K562 (cell line): ENCODE results near the gene ERF. TPM values are rescaled to one million over a fixed set of nuclear protein-coding genes. Genes with fewer than 3 reads are reported as not detected.

ENCODE experiments used
- ARNT ChIP-seq, 2 experiments: fragments of 450-650 bp; IDR thresholded peaks; 2 replicates each; pipeline ENCODE4 v1.6.1; 2016; ENCODE audit warnings: mild to moderate bottlenecking in 1 of 2
- CBFA2T2 ChIP-seq: fragments of 450-650 bp; conservative IDR thresholded peaks from 2 replicates; pipeline ENCODE4 v1.6.1; 2017; ENCODE audit warnings: mild to moderate bottlenecking
- CHCHD3 ChIP-seq: fragments of 250-450 bp; sonication (Bioruptor Pico); IDR thresholded peaks from 2 replicates; pipeline ENCODE4 v2.1.2; 2022; ENCODE audit warnings: mild to moderate bottlenecking
- CREB1 ChIP-seq, 2 experiments: sonication (generic) in 1 of 2; formaldehyde crosslinking in 1 of 2; IDR thresholded peaks; 2 replicates each; pipeline versions ENCODE4 v1.6.1 to v1.8.0; 2012 to 2022; ENCODE audit warnings: inconsistent platforms in 1 of 2, mild to moderate bottlenecking in 1 of 2, missing genetic modification reagents in 1 of 2, moderate library complexity in 1 of 2
- HDAC6 ChIP-seq: IDR thresholded peaks from 2 replicates; pipeline ENCODE4 v1.6.1; 2012; ENCODE audit warnings: low read depth, mild to moderate bottlenecking, control low read depth, inconsistent platforms, low read length, moderate library complexity
- MAFF ChIP-seq: IDR thresholded peaks from 2 replicates; pipeline ENCODE4 v1.6.1; 2012; ENCODE audit warnings: low read length, improper control_type of control experiment
- MIER1 ChIP-seq: fragments of 450-650 bp; IDR thresholded peaks from 2 replicates; pipeline ENCODE4 v1.6.1; 2016; ENCODE audit warnings: antibody characterized with exemption, mild to moderate bottlenecking, low read depth
- PHB2 ChIP-seq: fragments of 450-650 bp; IDR thresholded peaks from 2 replicates; pipeline ENCODE4 v1.6.1; 2017; ENCODE audit warnings: low read depth
- PHF20 ChIP-seq: fragments of 450-650 bp; IDR thresholded peaks from 2 replicates; pipeline ENCODE4 v1.6.1; 2018; ENCODE audit not compliant: partially characterized antibody
- RBM15 ChIP-seq: fragments of 200-400 bp; formaldehyde crosslinking; IDR thresholded peaks from 2 replicates; pipeline ENCODE4 v1.6.1; 2018; ENCODE audit warnings: mild to moderate bottlenecking, low read length, moderate library complexity; ENCODE audit not compliant: insufficient read depth
- RBM34 ChIP-seq: fragments of 200-400 bp; formaldehyde crosslinking; IDR thresholded peaks from 2 replicates; pipeline ENCODE4 v1.6.1; 2018; ENCODE audit warnings: low read length, borderline replicate concordance; ENCODE audit not compliant: insufficient read depth
- SIN3A ChIP-seq, 2 experiments: fragments of 150-350 bp in 1 of 2; IDR thresholded peaks; 2 replicates each; pipeline ENCODE4 v1.6.1; 2011 to 2016; ENCODE audit warnings: borderline replicate concordance in 2 of 2, low read depth in 2 of 2, low read length in 2 of 2, mild to moderate bottlenecking in 2 of 2, moderate library complexity in 2 of 2; ENCODE audit not compliant: control insufficient read depth in 1 of 2
- SMC3 ChIP-seq: conservative IDR thresholded peaks from 2 replicates; pipeline ENCODE4 v1.6.1; 2011; ENCODE audit warnings: low read depth, low read length, improper control_type of control experiment; ENCODE audit not compliant: insufficient read depth
- TAL1 ChIP-seq: fragments of 450-650 bp; IDR thresholded peaks from 2 replicates; pipeline ENCODE4 v1.6.1; 2016; ENCODE audit warnings: mild to moderate bottlenecking
- TCF15 ChIP-seq: fragments of 250-450 bp; sonication (Bioruptor Pico); IDR thresholded peaks from 2 replicates; pipeline ENCODE4 v1.8.0; 2022; ENCODE audit warnings: moderate library complexity, mild to moderate bottlenecking, inconsistent platforms
- ZNF217 ChIP-seq: sonication (generic); formaldehyde crosslinking; IDR thresholded peaks from 2 replicates; pipeline ENCODE4 v1.8.0; 2022; ENCODE audit warnings: mild to moderate bottlenecking, missing genetic modification reagents
- ZNF282 ChIP-seq: sonication (generic); formaldehyde crosslinking; IDR thresholded peaks from 2 replicates; pipeline ENCODE4 v1.8.1; 2023; ENCODE audit warnings: missing genetic modification reagents
- ZNF436 ChIP-seq: fragments of 250-450, 450-650 bp; sonication (Bioruptor Pico); formaldehyde crosslinking; IDR thresholded peaks from 2 replicates; pipeline ENCODE4 v1.7.0; 2020; ENCODE audit warnings: mild to moderate bottlenecking
- ZNF696 ChIP-seq: fragments of 250-450 bp; sonication (Bioruptor Pico); conservative IDR thresholded peaks from 2 replicates; pipeline ENCODE4 v1.4.0; 2020; ENCODE audit warnings: mild to moderate bottlenecking, moderate library complexity
- polyA plus RNA-seq, 8 experiments: library from polyadenylated mRNA; depleted of rRNA in 4 of 8; stranded (reverse) in 5 of 8; unstranded in 3 of 8; fragments of >200 nt; fragmentation: Nextera tagmentation in 2 of 8; fragmentation: Illumina TruSeq in 1 of 8; extraction: Ambion mirVana in 2 of 8; extraction: Trizol in 1 of 8; gene quantifications; 2 replicates each; pipeline versions ENCODE4 v1.2.1 to v1.2.3, GENCODE V29; 2011 to 2014; ENCODE audit warnings: inconsistent platforms in 1 of 8, missing spikeins in 1 of 8
- total RNA-seq, 7 experiments: library from RNA; depleted of rRNA in 6 of 7; stranded (reverse); fragments of >200 nt in 6 of 7; fragmentation: Illumina TruSeq in 2 of 7; extraction: Trizol in 2 of 7; gene quantifications; 2 replicates each; pipeline versions ENCODE4 v1.2.1 to v1.2.3, GENCODE V29; 2011 to 2021; ENCODE audit warnings: low replicate concordance in 1 of 7
- TF ChIP-seq, protein P1 (sequence below): fragments of 250-450 bp; sonication (Bioruptor Pico); IDR thresholded peaks from 2 replicates; pipeline ENCODE4 v1.5.0; 2020; ENCODE audit warnings: mild to moderate bottlenecking
- TF ChIP-seq, protein P2 (sequence below): sonication (generic); formaldehyde crosslinking; IDR thresholded peaks from 2 replicates; pipeline ENCODE4 v1.4.0; 2020; ENCODE audit warnings: mild to moderate bottlenecking, missing genetic modification reagents
- TF ChIP-seq, protein P3 (sequence below): fragments of 250-450 bp; sonication (Bioruptor Pico); IDR thresholded peaks from 2 replicates; pipeline ENCODE4 v1.8.0; 2021; ENCODE audit warnings: borderline replicate concordance, mild to moderate bottlenecking, moderate library complexity; ENCODE audit not compliant: poor library complexity, severe bottlenecking
- TF ChIP-seq, protein P4 (sequence below): fragments of 250-450 bp; sonication (Bioruptor Pico); IDR thresholded peaks from 2 replicates; pipeline ENCODE4 v1.8.0; 2021; ENCODE audit warnings: mild to moderate bottlenecking, moderate library complexity

ERF gene
- total and polyA plus RNA-seq, 9 of the 15 experiments (the other 6 are each of a cell fraction or from before 2014, with no cell fraction given) = 0.03 to 75.4 (median 27.0) TPM

GRCh38 chr19:42303101-42303464 is 48.2 kb upstream of the ERF start (continued):
- TF ChIP-seq ZNF436 (CRISPR knock-in tag) (no peak), HDAC6 (no peak), PHF20 (no peak), MAFF (no peak), TAL1 (no peak), MIER1 (no peak; the same call in 1 of the 2 replicates), ARNT (IDR thresholded peaks at IDR 0.05) (no peak), RBM34 (no peak), SMC3 (no peak), ZNF696 (CRISPR knock-in tag) (no peak), PHB2 (no peak), RBM15 (no peak), CBFA2T2 (no peak), CREB1 (IDR thresholded peaks at IDR 0.05) (no peak), CREB1 (CRISPR knock-in tag; IDR thresholded peaks at IDR 0.05) (no peak), TCF15 (no peak), CHCHD3 (CRISPR knock-in tag) (no peak), SIN3A (IDR thresholded peaks at IDR 0.05; ENCODE audit: borderline replicate concordance in 2 of 2, control insufficient read depth in 1 of 2, low read depth in 2 of 2, low read length in 2 of 2) (no peak), ZNF217 (CRISPR knock-in tag) (no peak), ZNF282 (no peak)
- TF ChIP-seq, protein P1, sequence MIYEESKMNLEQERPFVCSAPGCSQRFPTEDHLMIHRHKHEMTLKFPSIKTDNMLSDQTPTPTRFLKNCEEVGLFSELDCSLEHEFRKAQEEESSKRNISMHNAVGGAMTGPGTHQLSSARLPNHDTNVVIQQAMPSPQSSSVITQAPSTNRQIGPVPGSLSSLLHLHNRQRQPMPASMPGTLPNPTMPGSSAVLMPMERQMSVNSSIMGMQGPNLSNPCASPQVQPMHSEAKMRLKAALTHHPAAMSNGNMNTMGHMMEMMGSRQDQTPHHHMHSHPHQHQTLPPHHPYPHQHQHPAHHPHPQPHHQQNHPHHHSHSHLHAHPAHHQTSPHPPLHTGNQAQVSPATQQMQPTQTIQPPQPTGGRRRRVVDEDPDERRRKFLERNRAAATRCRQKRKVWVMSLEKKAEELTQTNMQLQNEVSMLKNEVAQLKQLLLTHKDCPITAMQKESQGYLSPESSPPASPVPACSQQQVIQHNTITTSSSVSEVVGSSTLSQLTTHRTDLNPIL (CRISPR knock-in tag) = no peak
- TF ChIP-seq, protein P2, sequence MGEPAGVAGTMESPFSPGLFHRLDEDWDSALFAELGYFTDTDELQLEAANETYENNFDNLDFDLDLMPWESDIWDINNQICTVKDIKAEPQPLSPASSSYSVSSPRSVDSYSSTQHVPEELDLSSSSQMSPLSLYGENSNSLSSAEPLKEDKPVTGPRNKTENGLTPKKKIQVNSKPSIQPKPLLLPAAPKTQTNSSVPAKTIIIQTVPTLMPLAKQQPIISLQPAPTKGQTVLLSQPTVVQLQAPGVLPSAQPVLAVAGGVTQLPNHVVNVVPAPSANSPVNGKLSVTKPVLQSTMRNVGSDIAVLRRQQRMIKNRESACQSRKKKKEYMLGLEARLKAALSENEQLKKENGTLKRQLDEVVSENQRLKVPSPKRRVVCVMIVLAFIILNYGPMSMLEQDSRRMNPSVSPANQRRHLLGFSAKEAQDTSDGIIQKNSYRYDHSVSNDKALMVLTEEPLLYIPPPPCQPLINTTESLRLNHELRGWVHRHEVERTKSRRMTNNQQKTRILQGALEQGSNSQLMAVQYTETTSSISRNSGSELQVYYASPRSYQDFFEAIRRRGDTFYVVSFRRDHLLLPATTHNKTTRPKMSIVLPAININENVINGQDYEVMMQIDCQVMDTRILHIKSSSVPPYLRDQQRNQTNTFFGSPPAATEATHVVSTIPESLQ = no peak
- TF ChIP-seq, protein P3, sequence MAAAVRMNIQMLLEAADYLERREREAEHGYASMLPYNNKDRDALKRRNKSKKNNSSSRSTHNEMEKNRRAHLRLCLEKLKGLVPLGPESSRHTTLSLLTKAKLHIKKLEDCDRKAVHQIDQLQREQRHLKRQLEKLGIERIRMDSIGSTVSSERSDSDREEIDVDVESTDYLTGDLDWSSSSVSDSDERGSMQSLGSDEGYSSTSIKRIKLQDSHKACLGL (CRISPR knock-in tag) = no peak
- TF ChIP-seq, protein P4, sequence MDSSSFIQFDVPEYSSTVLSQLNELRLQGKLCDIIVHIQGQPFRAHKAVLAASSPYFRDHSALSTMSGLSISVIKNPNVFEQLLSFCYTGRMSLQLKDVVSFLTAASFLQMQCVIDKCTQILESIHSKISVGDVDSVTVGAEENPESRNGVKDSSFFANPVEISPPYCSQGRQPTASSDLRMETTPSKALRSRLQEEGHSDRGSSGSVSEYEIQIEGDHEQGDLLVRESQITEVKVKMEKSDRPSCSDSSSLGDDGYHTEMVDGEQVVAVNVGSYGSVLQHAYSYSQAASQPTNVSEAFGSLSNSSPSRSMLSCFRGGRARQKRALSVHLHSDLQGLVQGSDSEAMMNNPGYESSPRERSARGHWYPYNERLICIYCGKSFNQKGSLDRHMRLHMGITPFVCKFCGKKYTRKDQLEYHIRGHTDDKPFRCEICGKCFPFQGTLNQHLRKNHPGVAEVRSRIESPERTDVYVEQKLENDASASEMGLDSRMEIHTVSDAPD (CRISPR knock-in tag) = no peak
